GM12864 (cell line): ENCODE data around the gene RHOU.
A peak's percentile ranks its signal among the peaks of the same experiment; 100 is the strongest.
"Not testable (repeated sequence)": the region's sequence is repeated elsewhere in the genome, so short reads cannot be mapped to it uniquely, and the experiment has no call there.

Experiments used
- DNase-seq: peaks from one replicate; pipeline ENCODE4 v3.0.0-alpha.2; 2011; ENCODE audit warnings: low read depth
- H3K4me3 ChIP-seq: 2 replicates; pipeline ENCODE4 v1.5.1; 2011; ENCODE audit warnings: mild to moderate bottlenecking, low read depth, low read length, control low read depth
- CTCF ChIP-seq: IDR thresholded peaks from 2 replicates; pipeline ENCODE4 v1.5.1; 2011; ENCODE audit warnings: low read depth, mild to moderate bottlenecking, moderate library complexity, low read length, control low read depth, inconsistent platforms; ENCODE audit errors: missing control alignments

RHOU gene

GRCh38 chr1:228734881-228735801 lies at the start of gene RHOU:
RHOU (plus strand) TSS chr1:228735479; CDS start chr1:228735743, 264 bp downstream.
- no peak for TF ChIP-seq CTCF
- no peak within 1 kb of the TSS for H3K4me3 ChIP-seq
- DNase-seq = no peak

- DNase-seq = no peak
- TF ChIP-seq CTCF = no peak
- H3K4me3 ChIP-seq = no peak overlapping the region
Observed at GRCh38 chr1:228687587-228687986, 47.7 kb upstream of the RHOU start.

- no peak overlapping the region for H3K4me3 ChIP-seq
- TF ChIP-seq CTCF = no peak
- no peak for DNase-seq
Observed at GRCh38 chr1:228689255-228689654, 46.0 kb upstream of the RHOU start.

DNA sequence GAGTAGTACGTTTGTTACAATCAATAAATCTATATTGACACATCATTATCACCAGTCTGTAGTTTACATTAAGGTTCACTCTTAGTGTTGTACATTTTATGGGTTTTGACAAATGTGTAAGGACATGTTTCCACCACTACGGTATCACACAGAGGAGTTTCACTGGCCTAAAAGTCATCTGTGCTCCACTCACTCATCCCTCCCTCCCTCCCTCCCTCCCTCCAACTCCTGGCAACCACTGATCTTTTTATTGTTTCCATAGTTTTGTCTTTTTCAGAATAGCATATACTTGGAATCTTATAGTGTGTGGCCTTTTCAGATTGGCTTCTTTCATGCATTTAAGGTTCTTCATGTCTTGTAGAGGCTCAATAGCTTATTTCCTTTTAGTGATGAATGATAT lies 44.1 kb upstream of the RHOU start:
- no peak for TF ChIP-seq CTCF
- no peak for DNase-seq
- H3K4me3 ChIP-seq = no peak overlapping the region

DNA sequence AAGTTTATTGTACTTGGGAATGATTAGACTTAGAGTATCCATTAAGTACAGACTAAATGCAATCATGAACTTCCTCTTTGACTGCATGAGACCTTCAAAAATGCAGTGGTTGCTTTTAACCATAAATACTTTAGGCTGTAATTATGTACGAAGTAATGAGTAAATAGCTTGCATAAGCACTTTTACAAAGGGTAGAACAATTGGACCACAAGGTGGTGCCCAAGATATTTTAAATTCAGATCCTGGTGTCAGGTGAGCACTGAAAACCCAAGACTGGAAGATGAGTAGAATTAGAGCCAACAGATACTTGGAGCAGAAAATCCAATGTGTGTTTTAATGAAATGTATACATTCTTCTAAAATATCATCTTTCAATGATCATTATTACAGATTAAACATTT lies 43.4 kb upstream of the RHOU start:
- peak; percentile 25 for TF ChIP-seq CTCF
- H3K4me3 ChIP-seq = no peak overlapping the region
- peak; percentile 7 for DNase-seq

DNA sequence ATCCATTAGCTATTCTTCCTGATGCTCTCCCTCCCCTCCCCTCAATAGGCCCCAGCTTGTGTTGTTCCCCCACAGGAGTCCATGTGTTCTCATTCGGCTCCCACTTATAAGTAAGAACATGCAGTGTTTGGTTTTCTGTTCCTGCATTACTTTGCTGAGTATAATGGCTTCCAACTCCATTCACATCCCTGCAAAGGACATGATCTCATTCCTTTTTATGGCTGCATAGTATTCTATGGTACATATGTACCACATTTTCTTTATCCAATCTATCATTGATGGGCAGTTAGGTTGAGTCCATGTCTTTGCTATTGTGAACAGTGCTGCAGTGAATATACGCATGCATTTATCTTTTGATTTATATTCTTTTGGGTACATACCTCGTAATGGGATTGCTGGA lies 40.8 kb upstream of the RHOU start:
- not testable (repeated sequence) for H3K4me3 ChIP-seq, DNase-seq

DNA sequence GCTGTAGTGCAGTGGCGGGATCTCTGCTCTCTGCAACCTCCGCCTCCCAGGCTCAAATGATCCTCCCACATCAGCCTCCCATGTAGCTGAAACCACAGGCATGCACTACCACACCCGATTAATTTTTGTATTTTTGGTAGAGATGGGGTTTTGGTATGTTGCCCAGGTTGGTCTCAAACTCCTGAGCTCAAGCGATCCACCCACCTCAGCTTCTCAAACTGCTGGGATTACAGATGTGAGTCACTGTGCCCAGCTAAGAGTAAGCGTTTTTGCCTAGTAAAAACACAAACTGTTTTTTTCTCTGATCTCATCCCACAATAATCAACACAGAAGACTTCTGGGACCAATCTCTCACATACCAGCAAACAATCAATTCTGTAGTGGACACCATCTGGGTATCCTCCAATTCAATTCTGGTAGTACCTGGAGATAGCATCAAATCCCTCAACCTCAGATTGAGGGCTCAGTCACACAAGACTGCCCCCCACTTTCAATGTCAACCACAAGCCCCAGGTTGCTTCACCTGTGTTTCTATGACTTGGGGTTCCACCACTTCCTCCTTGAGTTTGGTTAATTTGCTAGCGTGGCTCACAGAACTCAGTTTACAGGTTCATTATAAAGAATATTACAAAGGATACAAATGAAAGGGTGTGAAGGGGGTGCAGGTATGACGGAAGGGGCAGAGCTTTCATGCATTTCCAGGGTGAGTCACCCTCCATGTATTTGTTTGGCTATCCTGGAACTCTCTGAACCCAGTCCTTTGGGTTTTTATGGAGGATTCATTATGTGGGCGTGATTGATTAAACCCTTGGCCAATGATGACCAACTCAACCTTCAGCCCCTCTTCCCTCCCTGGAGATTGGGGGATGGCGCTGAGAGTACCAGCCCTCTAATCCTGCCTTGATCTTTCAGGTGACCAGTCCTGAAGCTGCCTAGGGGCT lies 40.0 kb upstream of the RHOU start:
- H3K4me3 ChIP-seq = no peak overlapping the region
- DNase-seq = no peak
- TF ChIP-seq CTCF = no peak
